ENCODE data around the gene EPHA3. TPM values are rescaled to one million over a fixed set of nuclear protein-coding genes. Genes with fewer than 3 reads are reported as not detected.

EPHA3 gene
- total RNA-seq, 4 donors from 2014 or later, result 0.53 to 3.3 (median 0.88) TPM

- TF ChIP-seq POLR2A (IDR thresholded peaks at IDR 0.05), result no peak
- no peak for TF ChIP-seq CTCF (IDR thresholded peaks at IDR 0.05)
- Histone ChIP-seq H3K4me3 (no peak overlapping the region), H3K27me3 (no peaks in the 10 kb centered on the region), H3K36me3 (no peaks in the 10 kb centered on the region), H3K4me1 (no peaks in the 10 kb centered on the region), H3K27ac (no peak overlapping the region), H3K9me3 (no peaks in the 10 kb centered on the region)
- DNase-seq, result no peak
Observed at GRCh38 chr3:89164774-89165173, 57.4 kb downstream of the EPHA3 start.

- H3K36me3 ChIP-seq, result no peaks in the 10 kb centered on the region
- TF ChIP-seq POLR2A (IDR thresholded peaks at IDR 0.05) (no peak), CTCF (IDR thresholded peaks at IDR 0.05) (no peak)
- DNase-seq, result no peak
Observed at GRCh38 chr3:89165636-89166263, 58.3 kb downstream of the EPHA3 start.

GRCh38 chr3:89171687-89172545 is 64.5 kb downstream of the EPHA3 start:
- no peaks in the 10 kb centered on the region for H3K27me3 ChIP-seq
- no peak for TF ChIP-seq CTCF (IDR thresholded peaks at IDR 0.05)
- no peak for TF ChIP-seq POLR2A (IDR thresholded peaks at IDR 0.05)
- no peak for DNase-seq

More at GRCh38 chr3:89165636-89166263, 58.3 kb downstream of the EPHA3 start:
- Histone ChIP-seq H3K4me3 (no peak overlapping the region), H3K4me1 (no peaks in the 10 kb centered on the region), H3K27me3 (no peaks in the 10 kb centered on the region), H3K9me3 (no peaks in the 10 kb centered on the region), H3K27ac (no peak overlapping the region)

GRCh38 chr3:89173546-89173945 is 66.1 kb downstream of the EPHA3 start:
- Histone ChIP-seq H3K27ac (no peak overlapping the region), H3K4me3 (no peak overlapping the region), H3K27me3 (no peaks in the 10 kb centered on the region), H3K9me3 (no peaks in the 10 kb centered on the region), H3K36me3 (no peaks in the 10 kb centered on the region), H3K4me1 (no peaks in the 10 kb centered on the region)
- DNase-seq, result no peak
- no peak for TF ChIP-seq CTCF (IDR thresholded peaks at IDR 0.05)
- no peak for TF ChIP-seq POLR2A (IDR thresholded peaks at IDR 0.05)

More at GRCh38 chr3:89171687-89172545, 64.5 kb downstream of the EPHA3 start:
- no peaks in the 10 kb centered on the region for H3K4me1 ChIP-seq
- no peak overlapping the region for H3K27ac ChIP-seq
- H3K36me3 ChIP-seq, result no peaks in the 10 kb centered on the region
- H3K4me3 ChIP-seq, result no peak overlapping the region
- H3K9me3 ChIP-seq, result no peaks in the 10 kb centered on the region

- no peaks in the 10 kb centered on the region for H3K9me3 ChIP-seq
- H3K4me3 ChIP-seq, result no peak overlapping the region
- no peaks in the 10 kb centered on the region for H3K27me3 ChIP-seq
- TF ChIP-seq CTCF (IDR thresholded peaks at IDR 0.05) (no peak), POLR2A (IDR thresholded peaks at IDR 0.05) (no peak)
- no peak overlapping the region for H3K27ac ChIP-seq
- no peaks in the 10 kb centered on the region for H3K36me3 ChIP-seq
- no peak for DNase-seq
- no peaks in the 10 kb centered on the region for H3K4me1 ChIP-seq
Observed at GRCh38 chr3:89179355-89180001, 72.1 kb downstream of the EPHA3 start.
